GM19395 (cell line): ENCODE measurements around the gene PTGIS.

Experiments used
- ATAC-seq: cut with Tn5 transposase; IDR thresholded peaks from one replicate; pipeline ENCODE4 v1.9.1; 2021; ENCODE audit warnings: mild to moderate bottlenecking, moderate library complexity; ENCODE audit not compliant: unreplicated experiment

Gene PTGIS

DNA sequence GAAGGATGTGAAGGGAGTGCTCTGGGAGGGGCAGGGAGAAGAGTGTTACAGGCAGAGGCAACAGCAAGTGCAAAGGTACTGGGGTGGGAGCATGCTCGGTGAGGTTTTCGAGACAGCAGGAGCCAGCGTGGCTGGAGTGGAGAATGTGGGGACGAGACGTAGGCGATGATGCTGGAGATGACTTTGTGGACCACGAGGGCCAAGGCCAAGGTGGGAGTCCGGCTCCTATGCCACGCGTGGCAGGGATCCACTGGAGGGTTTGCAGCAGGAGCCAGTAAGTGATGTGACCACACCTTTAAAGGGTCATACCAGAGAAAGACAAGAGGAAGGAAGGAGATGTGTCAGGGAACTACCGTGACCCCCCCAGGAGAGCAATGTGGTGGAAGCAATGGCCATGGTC lies 7.3 kb downstream of the PTGIS start:
- ATAC-seq: no peak

DNA sequence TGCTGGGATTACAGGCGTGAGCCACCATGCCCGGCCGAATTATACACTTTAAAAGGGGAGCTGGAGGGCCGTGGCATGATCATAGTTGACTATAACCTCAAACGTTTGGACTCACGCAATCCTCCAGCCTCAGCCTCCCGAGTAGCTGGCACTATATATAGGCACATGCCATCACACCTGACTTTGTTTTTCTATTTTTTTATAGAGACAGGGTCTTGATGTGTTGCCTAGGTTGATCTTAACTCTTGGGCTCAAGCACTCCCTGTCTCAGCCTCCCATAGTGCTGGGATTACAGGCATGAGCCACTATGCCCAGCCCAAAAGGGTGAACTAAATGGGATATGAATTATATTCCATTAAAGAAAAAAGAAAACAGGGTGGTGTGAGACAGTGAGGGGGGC lies 7.8 kb downstream of the PTGIS start:
- no peak for ATAC-seq

DNA sequence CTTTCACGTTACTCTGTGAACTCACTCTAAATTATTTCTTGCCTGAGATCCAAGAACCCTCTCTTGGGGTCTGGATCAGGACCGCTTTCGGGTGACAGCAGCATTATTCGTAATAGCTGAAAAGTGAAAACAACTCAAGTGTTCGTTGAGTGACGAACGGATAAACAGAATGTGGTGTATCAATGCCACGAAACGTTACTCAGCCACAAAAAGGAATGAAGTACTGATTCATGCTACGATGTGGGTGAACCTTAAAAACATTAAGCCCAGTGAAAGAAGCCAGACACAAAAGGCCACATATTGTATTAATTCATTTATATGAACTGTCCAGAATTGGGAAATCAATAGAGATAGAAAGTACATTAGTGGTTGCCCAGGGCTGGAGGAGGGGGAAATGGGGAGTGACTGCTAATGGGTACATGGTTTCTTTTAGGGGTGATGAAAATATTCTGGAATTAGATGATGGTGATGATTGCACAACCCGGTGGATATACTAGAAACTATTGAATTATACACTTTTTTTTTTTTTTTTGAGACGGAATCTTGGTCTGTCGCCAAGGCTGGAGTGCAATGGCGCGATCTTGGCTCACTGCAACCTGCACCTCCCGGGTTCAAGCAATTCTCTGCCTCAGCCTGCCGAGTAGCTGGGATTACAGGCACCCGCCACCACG lies 8.4 kb downstream of the PTGIS start:
- no peak for ATAC-seq

DNA sequence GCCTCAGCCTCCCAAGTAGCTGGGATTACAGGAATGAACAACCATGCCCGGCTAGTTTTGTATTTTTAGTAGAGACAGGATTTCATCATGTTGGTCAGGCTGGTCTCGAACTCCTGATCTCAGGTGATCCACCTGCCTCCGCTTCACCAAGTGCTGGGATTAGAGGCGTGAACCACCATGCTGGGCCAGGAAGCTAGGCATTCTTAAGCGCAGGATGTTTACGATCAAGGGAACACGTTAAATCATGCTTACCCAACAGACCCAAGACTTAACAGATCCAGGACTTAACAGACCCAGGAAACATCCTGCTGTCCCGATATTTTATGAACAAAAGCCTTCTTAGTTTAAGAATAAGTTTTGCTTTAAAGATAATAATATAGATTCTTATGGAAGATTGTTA lies 9.1 kb downstream of the PTGIS start:
- ATAC-seq: no peak

DNA sequence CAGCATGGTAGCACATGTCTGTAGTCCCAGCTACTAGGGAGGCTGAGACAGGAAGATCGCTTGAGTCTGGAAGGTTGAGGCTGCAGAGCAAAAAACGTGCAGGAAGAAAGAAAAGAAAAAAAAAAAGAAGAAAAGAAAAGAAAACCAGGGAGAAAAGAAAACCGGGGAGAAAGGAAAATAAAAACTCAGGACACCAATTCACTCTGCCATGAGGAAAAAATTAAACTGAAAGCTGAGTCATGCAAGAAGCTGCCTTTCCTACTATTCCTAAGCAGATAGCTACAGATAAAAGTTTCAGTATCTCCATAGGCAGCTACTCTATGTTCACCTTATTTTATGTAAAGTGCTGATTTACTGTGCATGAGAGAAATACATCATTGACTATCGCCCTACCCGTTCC lies 10.5 kb downstream of the PTGIS start:
- ATAC-seq: no peak

DNA sequence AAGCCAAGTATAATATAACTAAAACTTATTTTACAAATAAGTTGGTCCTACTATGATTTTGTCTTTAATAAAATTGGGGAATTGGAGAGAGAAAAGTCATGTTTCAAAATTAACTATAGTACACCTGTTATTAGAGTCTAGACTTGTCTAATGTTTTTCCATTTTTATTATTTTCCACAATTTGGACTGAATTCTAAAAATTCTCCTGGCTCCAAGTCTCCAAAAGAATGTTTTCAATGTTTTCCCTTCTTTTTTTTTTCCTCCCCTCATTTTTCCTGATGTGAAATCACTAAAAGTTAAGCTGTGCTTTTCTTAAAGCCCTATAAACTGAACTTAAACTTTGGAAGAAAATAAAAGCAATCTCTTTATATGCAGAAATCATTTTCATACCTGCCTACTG lies 11.3 kb downstream of the PTGIS start:
- ATAC-seq: no peak

DNA sequence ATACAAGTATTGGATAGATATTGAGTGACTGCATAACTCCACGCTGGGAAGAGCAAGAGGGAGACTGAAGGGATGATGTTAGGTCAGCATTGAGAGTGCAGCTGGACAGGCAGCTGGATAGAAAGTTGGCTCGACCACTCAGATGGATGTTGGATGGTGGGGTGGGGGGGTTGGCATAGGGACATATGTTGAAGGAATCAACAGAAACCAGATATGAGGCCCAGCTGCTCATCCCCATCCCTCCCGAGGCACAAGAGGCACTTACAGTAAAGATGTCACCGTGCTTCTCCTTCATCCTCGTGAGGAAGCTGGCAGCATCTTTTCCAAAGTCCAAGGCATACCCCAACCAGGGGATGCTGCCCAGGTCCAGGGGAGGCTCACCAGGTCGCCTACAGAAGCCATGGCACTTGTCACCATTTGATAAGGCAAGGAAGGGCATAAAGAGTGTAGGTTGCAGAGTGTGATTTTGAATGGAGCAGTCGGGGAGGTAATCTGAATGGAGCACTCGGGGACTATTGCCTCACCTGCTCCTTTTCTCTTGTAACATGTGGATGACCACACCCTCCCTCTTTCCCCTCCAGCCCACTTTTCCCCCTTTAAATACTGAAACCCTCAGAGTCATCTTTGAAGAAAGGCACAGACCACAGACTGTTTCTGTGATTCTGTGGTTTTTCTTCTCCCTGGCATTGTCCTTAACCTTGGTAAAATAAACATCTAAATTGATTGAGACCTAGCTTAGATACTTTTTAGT lies 18.0 kb downstream of the PTGIS start:
- no peak for ATAC-seq

DNA sequence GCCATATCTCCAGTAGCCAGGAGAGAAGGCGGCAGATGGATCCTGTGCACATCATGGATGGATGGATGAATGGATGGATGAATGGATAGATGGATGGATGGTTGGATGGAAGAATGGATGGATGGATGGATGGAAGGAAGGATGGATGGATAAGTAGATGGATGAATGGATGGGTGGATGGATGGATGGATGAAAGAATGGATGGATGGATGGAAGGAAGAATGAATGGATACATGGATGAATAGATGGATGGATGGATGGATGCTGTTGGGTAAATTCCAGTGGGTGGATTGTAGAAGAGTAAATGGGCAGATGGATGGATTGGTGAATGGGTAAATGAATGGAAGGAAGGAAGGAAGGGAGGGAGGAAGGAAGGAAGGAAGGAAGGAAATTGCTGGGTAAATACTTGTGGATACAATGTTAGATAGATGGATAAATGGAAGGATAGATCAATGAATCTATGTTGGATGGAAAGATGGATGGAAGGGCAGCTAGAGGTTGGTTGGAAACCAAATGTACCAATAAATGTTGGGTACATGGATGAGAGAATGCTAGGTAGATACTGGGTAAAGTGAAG lies 19.5 kb downstream of the PTGIS start:
- ATAC-seq: no peak

DNA sequence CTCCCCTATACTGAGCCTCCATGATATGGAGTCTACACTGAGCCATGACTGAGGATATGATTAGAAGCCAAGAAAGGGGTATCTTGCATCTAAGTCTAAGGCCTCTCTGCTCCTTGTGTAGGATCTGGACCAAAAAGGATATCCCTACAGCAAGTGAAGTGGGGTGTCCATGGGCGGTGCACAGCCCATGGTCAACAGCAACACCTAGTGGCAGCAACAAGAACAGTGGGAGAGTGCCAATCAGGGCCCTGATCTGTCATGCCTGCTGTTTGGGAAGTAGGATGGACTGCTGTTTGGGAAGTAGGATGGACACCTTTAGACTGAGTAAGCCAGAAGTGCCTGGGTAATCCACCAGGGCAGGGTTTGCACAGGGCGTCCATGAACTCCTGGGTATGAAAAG lies 22.4 kb downstream of the PTGIS start:
- no peak for ATAC-seq

DNA sequence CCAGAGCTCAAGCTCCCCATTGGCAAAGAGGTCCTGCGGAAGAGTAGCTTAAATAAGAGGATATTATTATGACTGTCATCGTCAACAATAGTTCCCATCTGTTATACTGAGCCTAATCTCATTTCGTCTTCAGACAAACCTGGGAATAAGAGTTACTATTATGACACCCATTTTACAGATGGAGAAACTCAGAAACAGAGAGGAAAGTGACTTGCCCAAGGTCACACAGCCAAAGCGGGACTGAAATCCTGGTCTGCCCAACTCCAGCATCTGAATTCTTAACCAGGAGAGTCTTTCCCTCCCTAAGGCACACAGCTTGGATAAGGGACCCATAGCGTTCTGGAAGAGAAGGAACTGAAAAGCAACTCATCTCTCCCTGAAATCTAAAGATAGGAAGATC lies 23.4 kb downstream of the PTGIS start:
- no peak for ATAC-seq

DNA sequence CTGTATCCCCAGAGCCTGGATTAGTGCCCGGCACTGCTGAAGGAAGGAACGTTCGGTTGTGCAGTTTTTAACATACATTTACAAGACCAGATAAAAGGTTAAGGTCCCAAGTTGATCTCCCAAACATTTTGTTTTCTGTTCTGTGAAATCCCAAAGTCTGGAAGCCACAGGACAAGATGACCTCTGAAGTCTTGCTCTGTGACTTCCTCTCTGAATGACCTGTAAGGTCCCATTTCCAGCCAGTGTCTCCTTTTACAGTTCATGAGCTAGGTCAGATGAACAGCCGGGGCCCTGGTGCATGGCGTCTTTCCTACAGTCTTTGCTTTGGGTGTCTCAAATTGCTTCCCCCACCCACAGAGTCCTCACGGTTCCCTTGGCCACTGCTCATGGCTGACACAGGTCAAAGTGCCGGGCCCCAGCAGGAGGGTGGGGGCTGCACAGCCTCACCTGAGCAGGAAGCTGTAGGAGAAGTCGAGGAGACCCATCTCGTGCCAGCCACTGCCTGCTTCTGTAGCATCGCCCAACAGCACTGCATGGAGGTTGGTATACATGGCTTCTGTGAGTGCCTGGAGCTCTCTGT lies 24.0 kb downstream of the PTGIS start:
- ATAC-seq: no peak

DNA sequence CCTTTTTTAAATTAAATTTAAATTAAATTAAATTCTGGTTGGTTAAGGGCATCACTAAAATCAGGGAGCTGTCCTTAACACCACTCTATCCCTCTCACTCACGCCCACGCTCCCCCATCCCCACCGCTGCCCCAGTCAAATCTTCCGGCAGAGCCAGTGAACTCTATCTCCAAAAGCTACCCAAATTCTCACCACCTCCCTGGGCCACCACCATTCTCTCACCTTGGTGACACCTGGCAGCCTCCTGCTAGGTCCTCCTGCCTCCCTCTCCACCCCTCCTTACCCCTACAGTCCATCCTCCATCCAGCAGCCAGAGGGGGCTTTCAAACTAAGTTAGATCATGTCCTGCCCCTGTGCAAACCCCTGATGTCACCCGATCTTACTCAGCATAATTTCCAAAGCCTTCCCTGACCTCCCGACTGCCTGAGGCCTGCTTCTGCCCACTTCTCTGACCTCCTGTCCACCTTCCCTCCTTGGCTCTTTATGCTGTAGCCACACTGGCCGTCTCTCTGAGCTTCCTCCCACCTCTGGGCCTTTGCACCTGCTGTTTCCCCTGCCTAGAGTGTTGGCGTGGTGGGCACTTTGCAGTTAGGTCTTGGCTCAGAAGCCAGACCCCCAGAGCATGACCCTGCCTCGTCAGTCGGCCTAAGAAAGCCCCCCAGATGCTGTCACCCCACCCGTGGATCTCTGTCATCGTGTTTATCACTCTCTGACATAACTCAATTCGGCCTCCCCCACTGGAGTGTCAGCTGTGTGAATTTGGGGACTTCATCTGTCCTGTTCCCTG lies 24.7 kb downstream of the PTGIS start:
- no peak for ATAC-seq

DNA sequence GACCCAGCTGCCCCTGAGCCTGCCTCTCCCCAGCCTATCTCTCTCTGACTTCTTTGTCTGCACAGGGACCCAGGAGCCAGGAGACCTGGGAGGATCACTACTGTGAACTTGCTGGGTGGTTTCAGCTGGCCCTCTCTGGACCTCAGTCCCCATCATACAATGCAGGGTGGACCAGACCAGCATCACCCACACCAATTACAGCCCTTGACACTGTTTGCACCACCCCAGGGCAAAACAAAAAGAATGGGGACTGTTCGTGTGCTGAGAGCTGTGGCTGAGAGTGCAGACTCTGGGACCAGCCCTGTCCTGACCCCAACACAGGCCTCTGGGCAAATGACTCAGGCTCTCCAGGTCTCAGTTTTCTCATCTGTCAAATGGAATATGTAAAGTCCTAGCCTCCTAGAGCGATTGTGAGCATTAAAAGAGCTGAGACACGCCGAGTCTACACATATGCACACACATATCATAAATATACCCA lies 25.4 kb downstream of the PTGIS start:
- ATAC-seq: no peak

DNA sequence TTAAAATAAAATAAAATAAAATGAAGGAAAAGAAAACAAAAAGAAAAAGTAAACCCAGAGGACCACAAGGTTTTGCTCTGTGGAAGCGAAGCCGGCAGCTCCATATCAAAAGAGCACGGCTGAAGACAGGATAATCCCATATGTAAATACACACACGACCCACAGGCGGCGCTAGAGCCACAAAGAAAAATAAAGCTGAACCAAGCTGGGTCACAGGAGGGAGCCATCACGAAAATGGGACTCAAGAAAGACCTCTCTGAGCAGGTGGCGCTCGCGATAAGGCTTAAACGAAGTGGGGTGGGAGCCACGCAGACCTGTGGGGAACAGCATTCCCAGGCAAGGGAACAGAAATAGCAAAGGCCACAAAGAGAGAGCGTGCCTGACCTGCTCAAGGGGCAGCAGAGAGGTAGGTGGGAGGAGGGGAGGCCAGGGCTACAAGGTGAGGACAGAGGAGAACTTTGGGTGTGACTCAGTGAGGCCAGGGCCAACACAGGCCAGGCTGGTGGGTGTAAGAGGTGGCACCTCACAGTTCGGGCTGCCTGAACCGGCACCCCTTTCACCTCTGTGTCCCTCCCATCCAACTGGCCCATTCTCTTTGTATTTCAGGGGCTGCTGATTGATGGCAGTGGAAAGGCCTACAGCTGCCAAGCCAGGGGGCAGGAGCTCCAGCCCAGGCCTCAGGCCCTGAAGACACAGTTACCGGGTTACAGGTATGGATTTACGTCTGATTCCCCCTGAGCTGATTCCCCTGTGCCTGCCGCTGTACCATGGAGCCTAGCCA lies 26.0 kb downstream of the PTGIS start:
- no peak for ATAC-seq

DNA sequence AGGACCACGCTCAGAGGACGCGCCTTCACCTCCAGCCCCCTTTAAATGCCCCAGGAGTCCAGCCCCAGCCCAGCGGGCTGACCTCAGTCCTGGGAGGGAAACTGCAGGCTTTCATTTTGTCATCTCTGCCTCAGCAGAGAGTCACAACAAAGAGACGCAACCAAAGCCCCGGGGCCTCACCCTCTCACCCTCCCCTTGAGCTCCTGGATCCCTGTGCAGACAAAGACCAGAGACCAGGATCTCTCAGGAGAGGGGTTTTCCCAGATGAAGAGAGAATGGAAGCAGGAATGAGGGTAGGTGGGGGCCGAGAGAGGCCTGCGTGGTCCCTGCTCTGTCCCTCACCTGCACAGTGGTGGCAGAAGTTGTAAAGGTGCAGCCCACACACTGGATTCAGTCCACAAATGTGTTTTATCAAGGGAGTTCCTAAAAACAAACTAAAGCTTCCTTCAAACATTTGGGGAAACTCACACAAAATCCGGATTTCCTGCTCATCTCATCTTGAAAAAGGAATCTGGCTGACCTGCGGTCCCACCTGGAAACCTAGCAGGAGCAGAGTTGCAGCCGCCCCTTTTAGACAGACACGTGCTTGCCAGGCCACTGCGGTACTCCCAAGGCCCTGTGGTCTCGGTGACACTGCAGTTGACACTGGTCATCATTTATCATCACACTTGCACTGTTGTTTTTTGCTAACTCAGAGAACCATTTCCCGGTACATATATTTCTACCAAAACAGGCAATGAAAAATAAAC lies 27.1 kb downstream of the PTGIS start:
- no peak for ATAC-seq

DNA sequence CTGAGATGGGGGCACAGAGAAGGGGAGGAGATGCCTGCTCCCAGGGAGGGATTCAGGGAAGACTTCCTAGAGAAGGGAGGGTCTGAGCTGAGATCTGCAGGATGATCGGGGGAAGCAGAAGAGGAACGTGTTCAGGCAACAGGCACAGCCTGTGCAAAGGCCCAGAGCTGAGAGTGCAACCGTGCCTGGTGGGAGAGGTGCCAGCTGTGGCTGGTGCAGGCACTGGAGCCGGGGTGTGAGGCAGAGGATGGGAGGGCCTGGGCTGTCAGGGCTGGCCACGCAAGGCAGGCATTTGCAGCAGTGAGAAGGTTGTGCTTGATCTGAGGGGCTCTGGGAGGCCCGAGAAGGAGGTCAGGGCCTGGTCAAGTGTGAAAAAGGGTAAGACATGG lies 27.7 kb downstream of the PTGIS start:
- ATAC-seq: no peak

DNA sequence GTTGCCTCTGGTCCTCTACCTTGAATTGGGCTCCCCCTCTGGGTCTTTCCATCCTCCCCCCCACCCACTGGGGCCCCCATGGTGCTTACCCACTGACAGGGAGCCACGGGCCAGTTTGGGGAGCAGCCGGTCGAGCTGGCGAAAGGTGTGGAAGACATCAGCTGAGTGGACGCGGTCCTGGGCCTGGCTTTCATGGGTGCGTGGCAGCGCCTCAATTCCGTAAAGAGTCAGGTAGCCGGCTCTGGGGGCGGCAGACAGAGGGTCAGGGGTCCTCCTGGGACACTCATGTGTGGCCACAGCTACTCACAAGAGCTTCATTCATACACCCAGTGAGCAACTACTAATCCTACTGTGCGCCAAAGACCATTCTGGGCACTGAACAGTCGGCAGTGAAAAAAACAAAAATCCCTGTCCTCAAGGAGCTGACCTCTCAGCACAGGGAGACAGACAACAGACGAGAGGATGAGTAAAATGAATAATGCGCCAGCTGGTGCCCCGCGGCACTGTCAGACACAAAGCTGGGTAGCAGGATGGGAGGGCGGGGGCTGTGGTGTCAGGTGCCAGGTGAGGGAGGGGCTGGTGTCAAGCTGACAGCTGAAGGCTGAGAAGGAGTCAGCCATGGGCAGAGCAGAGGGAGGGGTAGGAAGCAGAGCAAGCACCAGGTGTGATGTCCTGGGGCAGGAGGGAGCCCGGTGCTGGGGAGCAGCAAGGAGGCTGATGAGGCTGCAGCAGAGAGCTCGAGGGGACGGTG lies 28.3 kb downstream of the PTGIS start:
- no peak for ATAC-seq

DNA sequence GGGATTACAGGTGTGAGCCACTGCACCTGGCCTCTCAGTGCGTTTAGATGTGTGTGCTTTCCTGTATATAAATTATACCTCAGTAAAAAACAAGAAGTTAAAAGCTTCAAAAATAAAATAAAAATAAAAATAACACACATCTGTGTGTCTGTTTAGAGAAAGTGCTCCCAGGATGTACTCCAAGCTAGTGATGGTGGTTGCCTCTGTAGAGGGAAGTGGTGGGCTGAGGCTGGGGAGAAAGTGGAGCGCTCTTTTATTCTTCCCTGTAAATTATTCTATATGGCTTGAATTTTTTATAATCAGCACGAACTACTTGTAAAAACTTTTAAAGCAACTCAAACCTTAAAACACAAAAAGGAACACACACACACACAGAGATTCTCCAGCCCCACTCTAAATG lies 29.0 kb downstream of the PTGIS start:
- ATAC-seq: no peak

DNA sequence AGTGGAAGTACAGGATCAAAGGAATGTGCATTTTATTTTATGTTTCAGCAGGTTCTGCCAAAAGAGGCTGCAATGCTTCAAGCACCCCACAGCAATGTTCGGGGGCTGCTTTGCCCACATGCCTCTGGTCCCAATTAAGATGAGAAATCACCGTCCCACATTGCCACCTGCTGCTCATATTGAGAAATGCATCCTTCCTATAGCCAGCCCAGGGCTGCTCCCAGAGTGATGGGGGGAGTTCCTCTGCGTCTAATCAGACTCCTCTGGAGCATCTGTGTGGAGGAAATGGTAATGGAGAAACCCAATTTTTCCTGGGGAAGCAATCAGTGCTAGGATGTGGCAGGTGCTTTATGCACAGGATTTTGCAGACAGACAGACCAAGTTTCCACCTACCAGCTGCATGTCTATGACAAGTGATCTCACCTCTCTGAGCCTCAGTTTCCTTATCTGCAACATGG lies 33.7 kb downstream of the PTGIS start:
- no peak for ATAC-seq
